ENCODE measurements around the gene SHBG.

SHBG gene

DNA sequence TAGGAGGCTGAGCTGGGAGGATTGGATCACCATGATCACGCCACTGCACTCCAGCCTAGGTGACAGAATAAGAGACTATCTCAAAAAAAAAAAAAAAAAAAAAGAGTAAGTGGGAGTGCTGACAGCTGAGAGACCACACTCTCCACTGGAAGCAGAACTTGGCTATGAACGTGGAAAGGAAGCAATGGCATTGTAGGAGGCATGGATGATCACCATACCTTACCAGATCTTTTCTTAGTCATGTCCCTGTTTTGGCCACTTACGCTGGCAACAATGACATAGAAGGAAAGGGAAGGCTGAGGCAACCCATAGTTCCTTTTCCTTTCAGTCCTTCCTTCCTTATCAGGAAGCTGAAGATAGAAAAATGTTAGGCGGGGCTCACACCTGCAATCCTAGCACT is 17.1 kb downstream of the SHBG start:
- Histone ChIP-seq H3K27me3 (ENCODE audit: control insufficient read depth, insufficient read depth, low read length, poor library complexity, severe bottlenecking) (peaks cover 12% of the 10 kb centered on the region), H3K36me3 (ENCODE audit: control insufficient read depth, insufficient read depth, low read length) (no peaks in the 10 kb centered on the region), H3K9me3 (ENCODE audit: control insufficient read depth, low read length) (no peaks in the 10 kb centered on the region), H3K27ac (ENCODE audit: insufficient read depth, low read depth, low read length, poor library complexity, severe bottlenecking) (no peak overlapping the region), H3K4me1 (ENCODE audit: control insufficient read depth, insufficient read depth, low read length) (peaks cover 4% of the 10 kb centered on the region), H3K4me3 (ENCODE audit: insufficient read depth, low read depth, low read length) (no peak overlapping the region)
- 88 to 95% methylated on average over 3 to 4 of the region's 4 CpGs for WGBS, 2 experiments

DNA sequence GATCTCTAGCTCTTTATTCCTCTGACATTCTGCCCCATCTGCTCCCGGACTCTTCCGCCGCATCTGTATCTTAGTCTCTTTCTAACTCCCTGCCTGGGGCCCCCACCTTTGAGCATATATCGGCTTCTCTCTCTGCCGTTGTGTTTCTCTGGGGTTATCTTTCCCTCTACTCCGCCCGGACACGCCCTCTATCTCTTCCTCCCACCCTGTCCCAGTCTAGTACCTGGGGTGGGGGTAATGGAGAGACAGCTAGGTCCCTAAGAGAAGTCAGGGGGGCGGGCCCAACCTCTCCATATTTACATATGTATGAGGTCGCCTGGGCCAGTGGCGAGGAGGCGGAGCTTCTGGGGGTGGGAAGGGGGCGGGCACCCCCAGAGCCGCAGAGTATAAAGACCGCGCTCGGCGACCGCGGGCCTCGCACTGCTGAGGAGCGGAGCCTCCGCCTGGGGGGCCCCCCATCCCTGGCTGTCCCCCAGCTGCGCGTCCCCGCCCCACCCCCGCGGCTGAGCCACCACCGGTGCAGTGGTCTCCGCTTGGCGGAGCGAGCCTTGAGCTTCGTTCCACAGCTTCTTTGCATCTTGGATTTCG is 20.7 kb downstream of the SHBG start, which contains the start of gene ATP1B2:
ATP1B2 (plus strand) TSS at position 418 of the 588 bp plus-strand sequence. CDS start 593 bp downstream, outside the sequence.
- Histone ChIP-seq H3K27ac (ENCODE audit: insufficient read depth, low read depth, low read length, poor library complexity, severe bottlenecking) (no peak within 1 kb of the TSS), H3K36me3 (ENCODE audit: control insufficient read depth, insufficient read depth, low read length) (no peaks in the 10 kb centered on the region), H3K4me3 (ENCODE audit: insufficient read depth, low read depth, low read length) (peak within 1 kb of the TSS; percentile 64), H3K4me1 (ENCODE audit: control insufficient read depth, insufficient read depth, low read length) (peaks cover 4% of the 10 kb centered on the region), H3K27me3 (ENCODE audit: control insufficient read depth, insufficient read depth, low read length, poor library complexity, severe bottlenecking) (peaks cover 22% of the 10 kb centered on the region), H3K9me3 (ENCODE audit: control insufficient read depth, low read length) (no peaks in the 10 kb centered on the region)
- WGBS, 2 experiments = 1% methylated on average over 32 to 34 of the region's 34 CpGs

GRCh38 chr17:7651097-7651664 is 21.2 kb downstream of the SHBG start:
- 0 to 1% methylated on average over 45 of the region's 45 CpGs for WGBS, 2 experiments
- Histone ChIP-seq H3K4me3 (ENCODE audit: insufficient read depth, low read depth, low read length) (peak overlapping the region; percentile 64), H3K36me3 (ENCODE audit: control insufficient read depth, insufficient read depth, low read length) (no peaks in the 10 kb centered on the region), H3K27me3 (ENCODE audit: control insufficient read depth, insufficient read depth, low read length, poor library complexity, severe bottlenecking) (peaks cover 22% of the 10 kb centered on the region), H3K9me3 (ENCODE audit: control insufficient read depth, low read length) (no peaks in the 10 kb centered on the region), H3K27ac (ENCODE audit: insufficient read depth, low read depth, low read length, poor library complexity, severe bottlenecking) (no peak overlapping the region), H3K4me1 (ENCODE audit: control insufficient read depth, insufficient read depth, low read length) (peaks cover 4% of the 10 kb centered on the region)

- Histone ChIP-seq H3K36me3 (ENCODE audit: control insufficient read depth, insufficient read depth, low read length) (no peaks in the 10 kb centered on the region), H3K9me3 (ENCODE audit: control insufficient read depth, low read length) (no peaks in the 10 kb centered on the region), H3K4me3 (ENCODE audit: insufficient read depth, low read depth, low read length) (peak overlapping the region; percentile 64), H3K27ac (ENCODE audit: insufficient read depth, low read depth, low read length, poor library complexity, severe bottlenecking) (no peak overlapping the region), H3K27me3 (ENCODE audit: control insufficient read depth, insufficient read depth, low read length, poor library complexity, severe bottlenecking) (peaks cover 22% of the 10 kb centered on the region), H3K4me1 (ENCODE audit: control insufficient read depth, insufficient read depth, low read length) (peaks cover 9% of the 10 kb centered on the region)
- WGBS, 2 experiments = 5 to 6% methylated on average over 52 to 54 of the region's 54 CpGs
Observed at GRCh38 chr17:7651665-7652387, 21.9 kb downstream of the SHBG start.

GRCh38 chr17:7652388-7653356 is 22.7 kb downstream of the SHBG start:
- no peak overlapping the region for H3K27ac ChIP-seq (ENCODE audit: insufficient read depth, low read depth, low read length, poor library complexity, severe bottlenecking)
- peak overlapping the region; percentile 64 for H3K4me3 ChIP-seq (ENCODE audit: insufficient read depth, low read depth, low read length)
- peaks cover 18% of the 10 kb centered on the region for H3K4me1 ChIP-seq (ENCODE audit: control insufficient read depth, insufficient read depth, low read length)
- 85 to 87% methylated on average over 12 of the region's 12 CpGs for whole genome bisulfite sequencing, 2 experiments
- H3K36me3 ChIP-seq (ENCODE audit: control insufficient read depth, insufficient read depth, low read length) = no peaks in the 10 kb centered on the region
- H3K9me3 ChIP-seq (ENCODE audit: control insufficient read depth, low read length) = no peaks in the 10 kb centered on the region
- H3K27me3 ChIP-seq (ENCODE audit: control insufficient read depth, insufficient read depth, low read length, poor library complexity, severe bottlenecking) = peaks cover 22% of the 10 kb centered on the region

- Histone ChIP-seq H3K36me3 (ENCODE audit: control insufficient read depth, insufficient read depth, low read length) (no peaks in the 10 kb centered on the region), H3K27ac (ENCODE audit: insufficient read depth, low read depth, low read length, poor library complexity, severe bottlenecking) (no peak overlapping the region), H3K9me3 (ENCODE audit: control insufficient read depth, low read length) (no peaks in the 10 kb centered on the region), H3K4me3 (ENCODE audit: insufficient read depth, low read depth, low read length) (no peak overlapping the region), H3K27me3 (ENCODE audit: control insufficient read depth, insufficient read depth, low read length, poor library complexity, severe bottlenecking) (peaks cover 22% of the 10 kb centered on the region), H3K4me1 (ENCODE audit: control insufficient read depth, insufficient read depth, low read length) (peaks cover 21% of the 10 kb centered on the region)
- 90% methylated on average over 15 to 16 of the region's 16 CpGs for WGBS, 2 experiments
Observed at GRCh38 chr17:7654832-7655540, 25.1 kb downstream of the SHBG start.

GRCh38 chr17:7655541-7655840 is 25.6 kb downstream of the SHBG start:
- Histone ChIP-seq H3K36me3 (ENCODE audit: control insufficient read depth, insufficient read depth, low read length) (no peaks in the 10 kb centered on the region), H3K27me3 (ENCODE audit: control insufficient read depth, insufficient read depth, low read length, poor library complexity, severe bottlenecking) (peaks cover 22% of the 10 kb centered on the region), H3K9me3 (ENCODE audit: control insufficient read depth, low read length) (no peaks in the 10 kb centered on the region), H3K27ac (ENCODE audit: insufficient read depth, low read depth, low read length, poor library complexity, severe bottlenecking) (no peak overlapping the region), H3K4me3 (ENCODE audit: insufficient read depth, low read depth, low read length) (no peak overlapping the region), H3K4me1 (ENCODE audit: control insufficient read depth, insufficient read depth, low read length) (peaks cover 17% of the 10 kb centered on the region)
- 93 to 96% methylated on average over 17 of the region's 17 CpGs for WGBS, 2 experiments

- Histone ChIP-seq H3K4me1 (ENCODE audit: control insufficient read depth, insufficient read depth, low read length) (peaks cover 17% of the 10 kb centered on the region), H3K27me3 (ENCODE audit: control insufficient read depth, insufficient read depth, low read length, poor library complexity, severe bottlenecking) (peaks cover 9% of the 10 kb centered on the region), H3K9me3 (ENCODE audit: control insufficient read depth, low read length) (no peaks in the 10 kb centered on the region), H3K4me3 (ENCODE audit: insufficient read depth, low read depth, low read length) (no peak overlapping the region), H3K36me3 (ENCODE audit: control insufficient read depth, insufficient read depth, low read length) (no peaks in the 10 kb centered on the region), H3K27ac (ENCODE audit: insufficient read depth, low read depth, low read length, poor library complexity, severe bottlenecking) (peak overlapping the region; percentile 60)
- 12 to 16% methylated on average over 10 of the region's 10 CpGs for WGBS, 2 experiments
Observed at GRCh38 chr17:7656958-7657609, 27.1 kb downstream of the SHBG start.

- Histone ChIP-seq H3K27ac (ENCODE audit: insufficient read depth, low read depth, low read length, poor library complexity, severe bottlenecking) (no peak overlapping the region), H3K36me3 (ENCODE audit: control insufficient read depth, insufficient read depth, low read length) (peaks cover 17% of the 10 kb centered on the region), H3K4me3 (ENCODE audit: insufficient read depth, low read depth, low read length) (no peak overlapping the region), H3K9me3 (ENCODE audit: control insufficient read depth, low read length) (no peaks in the 10 kb centered on the region), H3K27me3 (ENCODE audit: control insufficient read depth, insufficient read depth, low read length, poor library complexity, severe bottlenecking) (no peaks in the 10 kb centered on the region), H3K4me1 (ENCODE audit: control insufficient read depth, insufficient read depth, low read length) (peaks cover 8% of the 10 kb centered on the region)
- WGBS, 2 experiments = 79 to 85% methylated on average over 10 of the region's 10 CpGs
Observed at GRCh38 chr17:7667656-7668406, 37.9 kb downstream of the SHBG start.

All from ectodermal cell (in vitro differentiated cells).